Measurements from ENCODE around the gene SLBP. TPM values are rescaled to one million over a fixed set of nuclear protein-coding genes. Genes with fewer than 3 reads are reported as not detected.

SLBP gene
- 10 to 100 TPM; 34.8 to 57.7 (median 38.8) TPM for polyA plus RNA-seq (ENCODE audit: insufficient read length in 10 of 10)
- long read RNA-seq, donor 1, transcript SLBP-206 (8 exons, 1,977 nt), result major isoform, 8 of 10 reads
- long read RNA-seq, donor 1, partial matches to known transcripts, result 0 of 10 reads
- long read RNA-seq, donor 1, other reads (novel, unspliced or antisense), result 0 of 10 reads
- long read RNA-seq, donor 2, transcript SLBP-206 (8 exons, 1,977 nt), result major isoform, 16 of 19 reads
- long read RNA-seq, donor 2, partial matches to known transcripts, result 0 of 19 reads
- long read RNA-seq, donor 2, other reads (novel, unspliced or antisense), result 0 of 19 reads
- long read RNA-seq, donor 3, result 0 reads
- long read RNA-seq, donor 4, transcript SLBP-206 (8 exons, 1,977 nt), result major isoform, 6 of 6 reads
- long read RNA-seq, donor 4, partial matches to known transcripts, result 0 of 6 reads
- long read RNA-seq, donor 4, other reads (novel, unspliced or antisense), result 0 of 6 reads
- long read RNA-seq, donor 5, transcript SLBP-206 (8 exons, 1,977 nt), result major isoform, 18 of 19 reads
- long read RNA-seq, donor 5, partial matches to known transcripts, result 0 of 19 reads
- long read RNA-seq, donor 5, other reads (novel, unspliced or antisense), result 0 of 19 reads
- long read RNA-seq, donor 6, transcript SLBP-206 (8 exons, 1,977 nt), result major isoform, 17 of 17 reads
- long read RNA-seq, donor 6, partial matches to known transcripts, result 0 of 17 reads
- long read RNA-seq, donor 6, other reads (novel, unspliced or antisense), result 0 of 17 reads
- long read RNA-seq, donor 7, transcript SLBP-206 (8 exons, 1,977 nt), result major isoform, 10 of 10 reads
- long read RNA-seq, donor 7, partial matches to known transcripts, result 0 of 10 reads
- long read RNA-seq, donor 7, other reads (novel, unspliced or antisense), result 0 of 10 reads
- long read RNA-seq, donor 8, transcript SLBP-206 (8 exons, 1,977 nt), result major isoform, 13 of 13 reads
- long read RNA-seq, donor 8, partial matches to known transcripts, result 0 of 13 reads
- long read RNA-seq, donor 8, other reads (novel, unspliced or antisense), result 0 of 13 reads
- long read RNA-seq, donor 9, result 0 reads

DNA sequence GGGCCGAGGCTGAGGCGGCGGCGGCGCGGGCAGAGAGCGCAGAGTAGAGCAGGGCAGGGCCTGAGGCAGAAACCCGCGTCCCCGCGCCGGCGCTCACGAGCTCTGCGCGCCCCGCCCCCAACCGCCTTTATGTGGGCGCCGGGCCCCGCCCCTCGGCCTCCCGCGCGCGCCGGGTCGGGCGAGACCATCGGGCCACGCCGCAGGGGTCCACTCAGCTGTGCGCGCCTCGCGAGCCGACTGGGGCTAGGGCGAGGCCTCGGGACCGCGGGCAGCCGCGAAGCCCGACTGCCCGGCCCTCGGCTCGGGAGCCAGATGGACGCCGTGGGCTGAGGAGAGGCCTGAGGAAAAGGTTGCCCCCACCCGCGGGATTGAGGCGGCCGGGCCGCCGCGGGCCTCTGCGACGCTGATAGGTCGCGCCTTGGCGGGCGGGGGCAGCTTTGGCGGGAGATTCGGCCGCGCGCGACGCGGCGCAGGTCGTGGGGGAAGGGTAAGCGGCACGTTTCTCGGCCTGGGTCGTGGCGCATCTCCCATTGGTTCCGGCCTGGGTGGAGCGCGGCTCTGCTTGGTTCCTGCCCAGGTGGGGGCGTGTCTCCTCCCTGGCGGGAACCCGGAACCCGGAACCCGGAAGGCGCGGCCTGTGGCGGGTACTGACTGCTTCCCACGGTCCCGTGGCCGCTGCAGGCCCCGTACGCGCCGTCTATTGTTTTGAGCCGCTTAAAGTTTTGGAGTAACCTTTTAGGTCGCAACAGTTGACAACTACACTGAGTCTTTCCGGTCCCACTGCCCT lies at the start of gene SLBP:
SLBP (minus strand) TSS at position 104 of the 787 bp plus-strand sequence. CDS start 131 bp downstream, outside the sequence.
- DNase-seq, result peak; percentile 88 to 96 (median 92)

DNA sequence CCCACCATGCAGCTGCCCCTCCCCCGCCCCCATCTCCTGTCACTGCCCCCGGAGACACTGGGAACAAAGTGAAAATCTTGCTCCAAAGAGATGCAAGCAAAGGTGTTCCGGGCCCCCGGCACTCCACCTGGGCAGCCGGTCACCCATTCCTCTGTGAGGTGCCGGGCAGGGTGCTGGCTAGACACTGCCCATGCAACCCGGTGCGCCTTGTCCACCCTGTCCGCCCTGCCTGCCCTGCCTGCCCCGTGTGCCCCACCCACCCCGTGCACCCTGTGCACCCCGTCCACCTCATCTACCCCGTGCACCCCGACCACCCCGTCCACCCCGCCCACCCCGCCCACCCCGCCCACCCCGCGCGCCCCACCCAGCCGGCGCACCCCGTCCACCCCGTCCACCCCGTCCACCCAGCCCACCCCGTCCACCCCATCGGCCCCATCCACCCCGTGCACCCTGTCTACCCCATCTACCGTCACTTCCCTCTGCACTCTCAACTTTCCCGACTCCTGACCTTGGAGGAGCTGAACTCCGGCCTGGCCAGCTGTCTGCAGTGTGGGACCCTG lies 49.1 kb upstream of the SLBP start:
- DNase-seq, result no peak

DNA sequence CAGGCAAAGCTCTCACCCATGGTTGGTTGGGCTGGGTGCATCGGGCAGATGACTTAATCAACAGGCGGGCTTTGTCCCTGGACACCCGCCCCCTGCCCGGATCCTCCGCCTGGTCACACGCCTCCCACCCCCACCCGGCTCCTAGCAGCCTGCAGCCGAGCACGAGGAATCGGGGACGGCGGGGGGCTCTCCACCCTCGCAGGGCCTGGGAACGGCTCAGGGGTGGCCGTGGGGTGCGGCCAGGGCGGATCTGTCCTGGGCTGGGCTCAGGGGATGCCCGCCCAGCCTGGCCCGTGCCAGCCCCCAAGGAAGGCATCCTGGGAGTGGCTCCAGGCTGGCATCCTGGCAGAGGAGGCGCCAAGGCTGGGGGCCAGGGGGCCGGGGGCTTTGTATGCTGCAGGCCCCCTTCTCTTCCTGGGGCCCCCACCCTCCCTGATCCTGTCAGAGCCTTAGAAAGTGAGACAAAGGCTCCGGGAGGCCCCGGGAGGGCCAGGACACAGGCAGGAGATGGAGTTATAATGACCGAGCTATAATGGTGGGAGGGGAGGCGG lies 48.5 kb upstream of the SLBP start:
- no peak for DNase-seq

DNA sequence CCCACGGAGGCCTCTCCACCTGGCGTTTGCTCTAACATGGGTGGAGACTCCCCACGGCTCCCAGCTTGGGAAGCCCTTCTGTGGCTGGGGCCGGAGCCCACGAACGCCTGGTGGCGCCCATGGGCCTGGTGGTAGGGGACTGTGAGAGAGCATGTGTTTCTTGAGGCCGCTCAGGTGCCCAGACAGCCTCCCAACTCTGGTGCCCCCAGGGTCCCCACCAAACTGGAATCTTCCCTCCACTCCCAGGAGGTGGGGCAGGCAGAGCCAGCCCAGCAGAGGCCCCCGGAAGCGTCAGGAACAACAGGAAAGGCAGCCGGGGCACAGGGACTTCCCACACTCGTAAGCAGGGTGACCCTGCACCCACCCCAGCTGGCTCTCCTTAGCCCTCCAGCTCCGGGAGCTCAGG lies 47.7 kb upstream of the SLBP start:
- no peak for DNase-seq

DNA sequence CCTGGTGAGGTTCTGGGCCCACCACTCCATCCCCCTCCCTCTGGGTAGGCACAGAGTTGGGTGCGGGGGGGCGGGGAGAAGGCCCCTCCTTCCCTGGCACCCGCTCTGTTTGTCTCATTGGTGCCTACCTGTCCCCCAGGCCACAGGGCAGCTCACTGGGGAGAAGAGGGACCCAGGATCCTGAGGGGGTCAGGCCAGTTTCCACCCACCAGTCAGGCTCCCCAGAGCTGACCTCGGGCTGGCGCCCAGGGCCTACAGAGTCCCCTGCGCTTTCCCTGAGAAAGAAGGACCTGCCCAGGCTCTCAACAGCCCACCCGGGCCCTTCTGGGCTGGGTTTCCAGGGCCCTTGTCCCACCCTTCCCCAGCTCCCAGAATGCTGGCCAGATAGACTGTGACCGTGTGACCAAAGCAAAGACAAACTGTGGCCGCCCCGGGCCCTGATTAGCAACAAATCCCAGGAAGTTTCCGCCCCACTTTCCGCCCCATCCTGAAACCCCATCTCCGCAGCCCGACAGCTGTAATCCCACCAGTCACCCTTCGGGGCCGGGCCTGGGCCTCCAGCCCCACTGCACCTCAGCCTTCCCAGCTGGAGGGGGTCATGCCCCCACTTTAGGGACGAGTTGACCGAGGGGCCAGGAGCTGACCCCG lies 47.2 kb upstream of the SLBP start:
- DNase-seq, result no peak

DNA sequence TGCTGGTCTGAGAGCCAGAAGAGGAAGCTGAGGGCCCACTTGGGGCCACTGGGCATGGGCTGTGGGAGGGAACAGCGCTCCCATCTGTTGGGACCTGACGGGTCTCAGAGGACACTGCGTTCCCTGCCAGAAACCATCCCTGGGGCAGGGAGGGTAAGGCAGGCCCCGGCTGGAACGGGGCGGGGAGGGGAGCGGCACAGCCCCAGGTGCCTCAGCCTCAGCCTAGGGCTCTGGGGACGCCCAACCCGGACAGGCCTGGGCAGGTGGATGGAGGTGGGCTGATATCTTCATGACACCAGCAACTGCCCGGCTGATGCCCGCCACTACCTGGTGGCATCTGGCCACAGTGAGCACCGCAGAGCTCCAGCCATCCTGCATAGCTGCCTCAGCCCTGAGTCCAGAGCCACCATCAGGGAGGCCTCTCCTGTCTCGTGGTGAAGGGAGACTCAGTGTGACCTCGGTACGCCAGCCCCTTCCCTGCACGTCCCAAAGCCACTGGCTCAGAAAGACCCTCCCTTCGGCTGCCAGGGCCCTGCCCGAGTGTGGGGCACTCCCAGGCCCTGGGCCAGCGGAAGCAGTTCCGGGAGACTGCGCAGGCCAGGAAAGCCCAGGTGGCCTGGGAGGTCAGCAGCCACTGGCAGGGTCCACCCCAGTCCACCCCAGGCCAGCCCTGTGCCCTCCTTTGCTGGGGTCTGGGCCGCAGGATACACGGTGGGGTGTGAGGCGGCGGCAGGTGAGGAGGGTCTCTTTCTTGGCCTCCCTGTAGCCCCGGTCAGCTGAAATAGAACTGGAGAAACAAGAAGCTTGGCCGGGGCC lies 46.4 kb upstream of the SLBP start:
- DNase-seq, result no peak

DNA sequence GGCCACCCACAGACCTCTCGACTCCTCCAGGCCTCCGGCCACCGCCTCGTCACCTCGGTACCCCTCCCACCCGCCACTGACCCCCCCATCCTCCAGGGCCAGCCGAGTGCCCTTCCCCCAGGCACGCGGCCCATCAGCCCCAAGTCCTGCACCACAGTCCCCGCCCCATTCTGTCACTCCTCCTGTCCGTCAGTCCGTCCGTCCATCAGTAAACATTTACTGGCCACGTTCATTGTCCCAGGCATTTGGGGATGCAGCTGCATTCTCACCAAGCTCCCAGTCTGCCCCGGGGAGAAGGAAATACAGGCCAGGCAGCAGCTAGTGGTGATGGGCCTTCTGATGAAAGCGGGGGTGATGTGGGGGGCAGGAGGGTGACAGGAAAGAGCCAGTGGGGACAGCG lies 45.7 kb upstream of the SLBP start:
- DNase-seq, result no peak

DNA sequence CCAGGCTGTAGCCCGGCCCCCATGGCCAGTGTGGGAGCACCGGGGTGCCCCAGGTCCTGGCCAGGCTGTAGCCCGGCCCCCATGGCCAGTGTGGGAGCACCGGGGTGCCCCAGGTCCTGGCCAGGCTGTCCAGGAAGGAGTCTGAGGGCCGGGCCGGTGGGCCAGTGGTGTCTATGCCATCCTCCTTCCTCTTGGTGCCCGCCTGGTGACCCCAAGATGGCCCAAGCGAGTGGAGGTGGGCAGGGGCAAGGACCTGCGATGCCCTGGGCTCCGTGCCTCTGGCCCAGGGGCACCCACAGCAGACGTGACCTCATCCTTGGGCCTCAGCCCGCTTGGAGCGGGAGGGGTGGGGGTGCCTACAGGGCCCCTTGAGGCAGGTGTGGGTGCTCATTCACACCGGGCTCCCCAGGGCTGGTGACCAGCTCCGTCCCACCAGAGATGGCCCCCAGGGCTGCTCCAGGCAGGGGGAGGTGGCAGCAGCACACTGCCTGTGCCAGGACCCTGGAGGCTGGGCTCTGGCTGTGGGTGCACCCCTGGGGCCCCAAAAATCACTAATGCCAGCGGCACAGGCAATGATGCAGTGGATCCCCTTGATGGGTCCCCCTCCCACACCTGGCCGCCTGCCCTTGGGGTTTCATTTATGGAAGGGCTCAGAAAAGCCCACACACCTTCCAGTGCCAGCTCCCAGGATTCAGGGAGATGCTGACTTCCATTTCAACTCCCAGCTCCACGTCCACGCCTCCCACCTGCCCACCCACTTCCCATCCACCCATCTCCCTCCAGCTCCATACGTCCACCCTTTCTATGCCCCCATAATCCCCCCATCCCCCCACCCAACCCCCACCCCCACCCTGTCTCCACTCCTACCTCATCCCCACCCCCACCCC lies 45.0 kb upstream of the SLBP start:
- DNase-seq, result no peak

DNA sequence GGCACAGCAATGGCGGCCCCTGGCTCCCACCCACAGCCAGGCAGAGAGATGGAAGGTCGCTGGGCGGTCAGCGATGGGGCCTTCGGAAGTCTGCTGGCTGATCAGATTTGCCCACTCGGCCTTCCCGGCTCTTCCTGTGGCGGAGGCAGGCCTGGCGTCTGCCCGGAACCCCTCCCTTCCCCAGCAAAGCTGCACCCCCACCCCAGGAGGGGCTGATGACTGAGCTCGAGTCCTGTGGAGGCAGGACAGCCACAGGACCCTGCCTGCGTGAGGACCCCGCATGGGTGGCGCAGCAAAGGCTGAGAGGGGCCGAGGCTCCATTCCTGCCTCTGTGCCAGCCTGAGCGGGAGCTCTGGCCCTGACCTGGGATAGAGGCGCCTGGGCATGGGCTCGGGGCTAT lies 44.0 kb upstream of the SLBP start:
- no peak for DNase-seq

DNA sequence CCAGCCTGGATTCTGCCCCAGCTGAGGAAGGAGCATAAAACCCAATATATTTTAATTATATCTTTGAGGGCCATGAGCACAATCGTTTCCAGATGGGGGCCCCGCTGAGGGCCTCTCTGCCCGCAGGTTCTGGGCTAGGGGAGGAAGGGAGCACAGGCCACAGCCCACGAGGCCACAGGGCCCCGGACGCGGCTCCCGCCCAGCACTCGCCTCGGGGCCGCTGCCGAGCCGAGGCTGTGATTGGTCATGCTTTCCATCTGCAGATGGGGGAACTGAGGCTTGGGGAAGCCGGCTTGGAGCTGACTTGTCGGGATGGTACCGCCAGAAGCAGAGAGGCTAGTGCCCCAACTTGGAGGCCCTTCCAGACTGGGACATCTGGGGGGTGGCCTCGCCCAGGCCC lies 43.2 kb upstream of the SLBP start:
- no peak for DNase-seq

DNA sequence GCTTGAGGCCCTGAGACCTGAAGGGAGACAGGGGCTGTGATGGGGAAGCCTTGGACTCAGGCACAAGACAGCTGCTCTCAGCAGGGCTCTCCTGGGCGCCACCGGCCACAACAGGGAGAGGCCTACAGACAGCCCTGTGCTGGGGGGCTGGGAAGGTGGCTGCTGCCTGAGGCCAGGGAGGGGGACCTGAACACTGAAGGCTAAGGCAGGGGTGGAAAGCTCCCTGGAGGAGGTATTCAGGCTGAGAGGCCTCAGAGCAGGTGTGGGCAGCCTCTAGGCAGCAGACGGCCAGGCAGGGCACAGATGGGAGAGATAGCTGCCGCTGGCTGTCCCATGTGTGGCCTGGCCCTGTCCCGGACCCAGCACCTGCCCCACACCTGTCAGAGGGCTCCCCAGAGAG lies 42.2 kb upstream of the SLBP start:
- no peak for DNase-seq

DNA sequence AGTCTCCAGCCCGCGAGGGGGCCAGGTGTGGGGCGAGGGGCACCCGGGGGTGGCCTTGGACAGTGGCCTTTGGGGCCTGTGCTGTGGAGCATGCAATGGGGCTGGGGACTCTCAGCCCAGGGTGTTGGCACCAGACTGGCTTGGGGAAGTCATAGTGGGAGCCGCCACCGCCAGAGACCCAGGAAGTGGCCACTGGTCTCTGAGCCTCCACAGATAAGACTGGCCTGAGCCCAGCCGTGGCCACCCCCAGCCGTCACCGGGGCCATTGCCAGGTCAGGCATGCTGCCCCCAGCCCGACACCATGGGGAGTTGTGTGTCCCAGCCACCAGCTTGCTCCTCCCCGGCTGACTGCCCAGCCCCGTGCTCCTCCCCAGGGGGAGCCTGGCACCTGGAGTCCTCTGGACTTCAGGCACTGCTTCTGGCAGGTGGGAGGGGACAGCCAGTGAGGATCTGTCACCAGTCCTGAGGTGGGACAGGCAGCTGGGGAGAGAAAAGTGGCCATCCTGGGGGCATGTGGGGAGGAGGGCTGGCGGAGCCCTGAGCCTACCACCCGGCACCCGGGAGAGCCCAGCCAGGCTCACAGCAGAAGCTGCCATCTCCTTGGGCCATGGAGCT lies 41.7 kb upstream of the SLBP start:
- DNase-seq, result no peak

DNA sequence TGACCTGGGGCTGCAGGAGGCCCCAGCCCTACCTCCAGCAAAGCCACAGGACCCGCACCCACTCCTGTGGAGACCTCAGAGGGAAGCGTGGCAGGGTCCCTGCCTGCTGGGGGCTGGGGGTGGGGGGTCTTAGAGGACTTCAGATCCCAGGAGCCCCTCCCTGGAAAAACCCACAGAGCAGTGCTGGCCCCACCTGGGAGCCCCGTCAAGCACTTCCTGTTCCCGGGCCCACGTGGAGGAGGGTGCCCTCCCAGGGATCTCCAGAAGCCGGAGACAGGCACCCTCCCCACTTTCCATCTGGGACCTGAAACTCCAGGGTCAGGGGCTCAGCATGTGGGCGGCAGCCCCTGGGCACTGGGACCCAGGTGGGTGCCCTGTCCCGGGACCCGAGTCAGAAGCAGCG lies 41.2 kb upstream of the SLBP start:
- DNase-seq, result no peak

DNA sequence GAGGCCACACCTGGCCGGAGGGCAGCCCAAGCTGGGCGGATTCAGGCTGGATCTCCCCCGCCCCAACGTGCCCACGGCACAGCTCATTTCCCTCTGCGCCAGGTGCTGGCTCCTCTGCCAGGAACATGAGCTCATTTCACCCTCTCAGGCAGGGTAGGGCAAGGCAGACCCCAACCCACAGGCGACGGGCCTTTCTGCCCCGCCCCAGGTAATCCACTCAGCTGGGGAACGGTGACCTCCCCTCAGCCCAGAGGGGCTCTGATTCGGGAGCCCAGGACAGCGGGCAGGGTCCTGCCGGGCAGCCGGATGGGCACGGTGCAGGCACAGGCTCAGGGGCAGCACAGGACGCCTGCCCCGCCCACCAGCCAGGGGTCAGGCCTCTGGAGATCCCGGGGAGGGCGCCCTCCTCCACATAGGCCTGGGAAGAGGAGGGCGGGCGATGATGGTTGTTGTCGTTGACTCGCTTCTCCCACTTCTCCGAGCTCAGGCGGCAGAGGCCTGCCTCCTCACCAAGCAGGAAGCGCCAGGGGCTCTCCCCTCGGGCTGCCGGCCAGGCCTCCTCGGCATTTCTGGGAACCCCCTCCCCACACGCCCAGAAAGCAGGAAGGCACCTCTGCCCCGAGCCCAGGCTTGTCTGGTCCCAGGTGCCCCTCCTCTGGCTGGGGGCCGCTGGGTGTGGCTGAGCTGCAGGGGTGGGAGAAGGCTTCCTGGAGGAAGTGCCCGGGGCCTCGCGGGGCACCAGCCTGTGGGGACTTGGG lies 40.3 kb upstream of the SLBP start:
- no peak for DNase-seq

DNA sequence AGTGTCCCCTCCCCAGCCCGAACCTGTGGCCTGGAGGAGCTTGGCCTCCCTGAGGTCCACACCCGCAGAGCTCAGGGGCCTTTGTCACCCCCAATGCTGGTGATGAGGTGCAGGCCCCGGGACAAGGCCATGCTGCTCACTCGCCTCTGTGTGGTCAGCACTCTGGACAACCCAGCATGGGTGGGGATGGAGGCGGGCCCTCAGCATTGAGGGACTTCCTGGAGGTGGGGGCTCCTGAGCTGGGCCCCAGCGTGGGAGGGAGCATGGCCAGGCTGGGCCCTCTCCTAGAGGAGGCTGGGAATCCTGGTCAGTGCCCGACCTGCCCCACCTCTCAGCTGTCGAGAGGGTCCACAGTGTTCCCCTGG lies 39.8 kb upstream of the SLBP start:
- no peak for DNase-seq

DNA sequence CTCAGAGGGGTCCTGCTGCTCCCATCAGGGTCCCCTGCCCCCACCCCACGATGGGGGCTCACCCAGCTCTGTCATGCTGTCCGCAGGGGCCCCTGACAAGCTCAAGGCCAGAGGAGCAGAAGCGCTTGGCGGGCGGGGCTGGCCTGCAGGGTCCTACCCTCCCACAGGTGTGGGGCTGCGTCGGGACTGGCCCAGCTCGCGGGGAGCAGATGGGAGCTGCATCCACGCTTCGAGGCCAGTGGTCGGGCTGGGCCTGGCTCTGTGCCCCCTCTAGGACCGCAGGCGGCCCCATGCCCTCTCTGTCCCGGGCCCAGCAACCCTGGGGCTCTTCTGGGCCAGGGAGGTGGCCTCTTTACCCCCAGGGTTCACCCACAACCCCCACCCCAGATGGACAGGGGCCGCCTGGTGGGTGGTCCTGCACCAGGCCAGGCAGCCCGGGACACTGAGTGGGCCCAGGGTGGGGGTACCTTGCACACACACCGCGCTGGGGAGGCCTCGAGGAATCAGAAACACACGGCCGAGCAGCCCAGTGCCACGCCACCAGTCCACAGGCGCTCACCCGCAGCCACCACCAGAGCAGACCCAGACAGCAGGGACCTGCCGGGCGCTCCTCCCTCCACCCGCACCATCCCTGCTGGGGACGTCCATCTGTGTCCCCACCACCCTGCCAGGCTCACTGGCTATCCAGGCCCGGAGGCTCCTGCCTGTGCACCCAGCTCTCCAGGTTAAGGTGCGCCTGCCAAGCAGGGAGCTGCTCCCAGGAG lies 39.2 kb upstream of the SLBP start:
- no peak for DNase-seq

Data from muscle of back (tissue), 13 donors.